OCI-LY1 (cell line): ENCODE measurements around the gene CHST15.

Source experiments
- H2AFZ ChIP-seq: fragments of 200-600 bp; sonication (generic), shearing (Covaris generic); 2 replicates; pipeline ENCODE4 v1.6.0; 2014; ENCODE audit warnings: antibody characterized with exemption, mild to moderate bottlenecking, low read length
- H3F3A ChIP-seq: fragments of 200-600 bp; sonication (generic), shearing (Covaris generic); 2 replicates; pipeline ENCODE4 v1.6.0; 2014; ENCODE audit warnings: mild to moderate bottlenecking, antibody characterized with exemption, low read length, moderate library complexity; ENCODE audit not compliant: insufficient read depth
- H3K27ac ChIP-seq: fragments of 200-600 bp; sonication (generic); 2 replicates; pipeline ENCODE4 v1.5.1; 2014; ENCODE audit warnings: low read length, mixed run types, mild to moderate bottlenecking, low read depth; ENCODE audit not compliant: poor library complexity, severe bottlenecking
- H3K27me3 ChIP-seq: fragments of 200-600 bp; sonication (generic); 2 replicates; pipeline ENCODE4 v1.6.0; 2014; ENCODE audit warnings: antibody characterized with exemption, mild to moderate bottlenecking, low read length, moderate library complexity; ENCODE audit not compliant: insufficient read depth
- H3K36me3 ChIP-seq: fragments of 200-600 bp; sonication (generic); 2 replicates; pipeline ENCODE4 v1.6.1; 2014; ENCODE audit warnings: mild to moderate bottlenecking, antibody characterized with exemption, low read length, moderate library complexity, mixed read lengths; ENCODE audit not compliant: insufficient read depth
- H3K4me1 ChIP-seq: fragments of 200-600 bp; sonication (generic); 2 replicates; pipeline ENCODE4 v1.5.1; 2014; ENCODE audit warnings: mild to moderate bottlenecking, low read length, moderate library complexity; ENCODE audit not compliant: insufficient read depth, severe bottlenecking
- H3K4me2 ChIP-seq: fragments of 200-600 bp; sonication (generic), shearing (Covaris generic); 2 replicates; pipeline ENCODE4 v1.6.1; 2014; ENCODE audit warnings: low read length
- H3K4me3 ChIP-seq: fragments of 200-600 bp; sonication (generic); 2 replicates; pipeline ENCODE4 v1.5.1; 2014; ENCODE audit warnings: low read length, low read depth, mild to moderate bottlenecking, mixed read lengths; ENCODE audit not compliant: poor library complexity, severe bottlenecking
- H3K79me2 ChIP-seq: fragments of 200-600 bp; shearing (Covaris generic); 2 replicates; pipeline ENCODE4 v1.6.1; 2016; ENCODE audit warnings: mixed run types, low read length, mixed read lengths; ENCODE audit not compliant: insufficient read depth
- H3K9ac ChIP-seq: fragments of 200-600 bp; sonication (generic), shearing (Covaris generic); 2 replicates; pipeline ENCODE4 v1.6.1; 2014; ENCODE audit warnings: mild to moderate bottlenecking, low read length, mixed read lengths
- H3K9me2 ChIP-seq: fragments of 200-600 bp; sonication (generic), shearing (Covaris generic); 2 replicates; pipeline ENCODE4 v1.6.1; 2014; ENCODE audit warnings: low read depth, mild to moderate bottlenecking, low read length, mixed read lengths
- H3K9me3 ChIP-seq: fragments of 200-600 bp; shearing (Covaris generic); 2 replicates; pipeline ENCODE4 v1.6.1; 2014; ENCODE audit warnings: low read length, mixed read lengths
- H4K20me1 ChIP-seq: fragments of 200-600 bp; sonication (generic), shearing (Covaris generic); 2 replicates; pipeline ENCODE4 v1.6.0; 2016; ENCODE audit warnings: mild to moderate bottlenecking, low read length; ENCODE audit not compliant: insufficient read depth
- CTCF ChIP-seq: fragments of 200-600 bp; sonication (generic), shearing (Covaris generic); IDR thresholded peaks from 2 replicates; pipeline ENCODE4 v1.5.1; 2017; ENCODE audit warnings: mild to moderate bottlenecking, antibody characterized with exemption, low read length, moderate library complexity, mixed read lengths
- EZH2 ChIP-seq: fragments of 200-600 bp; sonication (generic), shearing (Covaris generic); IDR thresholded peaks from 2 replicates; pipeline ENCODE4 v1.8.0; 2017; ENCODE audit warnings: borderline replicate concordance, mixed run types, mild to moderate bottlenecking, antibody characterized with exemption, low read length, moderate library complexity, mixed read lengths

The CHST15 gene

GRCh38 chr10:124109261-124109660 lies 15.9 kb upstream of the CHST15 start:
- Histone ChIP-seq H3K36me3 (0 out of 2 replicates have a peak, but pooled peaks cover 2% of the 10 kb centered on the region), H3K27ac (no peak overlapping the region), H3K4me2 (no peak overlapping the region), H3K9ac (no peak overlapping the region), H4K20me1 (no peaks in the 10 kb centered on the region), H3K4me1 (peaks cover 55% of the 10 kb centered on the region), H3K9me2 (no peaks in the 10 kb centered on the region), H3F3A (no peaks in the 10 kb centered on the region), H3K9me3 (no peaks in the 10 kb centered on the region), H3K79me2 (no peaks in the 10 kb centered on the region), H3K4me3 (no peak overlapping the region), H2AFZ (no peak overlapping the region), H3K27me3 (no peaks in the 10 kb centered on the region)
- TF ChIP-seq CTCF (no peak), EZH2 (no peak)

GRCh38 chr10:124107072-124107471 lies 13.7 kb upstream of the CHST15 start:
- H3K4me3 ChIP-seq = peak overlapping the region; percentile 54
- peak overlapping the region; percentile 85 for H3K4me2 ChIP-seq
- H2AFZ ChIP-seq = no peak overlapping the region

GRCh38 chr10:124106241-124106879 lies 13.0 kb upstream of the CHST15 start:
- H3K4me1 ChIP-seq = peaks cover 78% of the 10 kb centered on the region
- peak overlapping the region; percentile 98 for H3K27ac ChIP-seq
- peak overlapping the region; percentile 85 for H3K4me2 ChIP-seq
- TF ChIP-seq CTCF = no peak
- no peak for TF ChIP-seq EZH2
- no peaks in the 10 kb centered on the region for H3K9me3 ChIP-seq
- H4K20me1 ChIP-seq = no peaks in the 10 kb centered on the region
- no peaks in the 10 kb centered on the region for H3K9me2 ChIP-seq
- no peaks in the 10 kb centered on the region for H3F3A ChIP-seq
- peaks cover 6% of the 10 kb centered on the region; the same call in 1 of the 2 replicates for H3K36me3 ChIP-seq
- no peak overlapping the region for H2AFZ ChIP-seq
- H3K4me3 ChIP-seq = peak overlapping the region; percentile 54
- peak overlapping the region; percentile 76 for H3K9ac ChIP-seq
- H3K79me2 ChIP-seq = no peaks in the 10 kb centered on the region
- no peaks in the 10 kb centered on the region for H3K27me3 ChIP-seq

More at GRCh38 chr10:124107072-124107471, 13.7 kb upstream of the CHST15 start:
- Histone ChIP-seq H3K27ac (peak overlapping the region; percentile 98), H3K27me3 (no peaks in the 10 kb centered on the region), H3K4me1 (peaks cover 75% of the 10 kb centered on the region), H3K79me2 (no peaks in the 10 kb centered on the region), H3K9me2 (no peaks in the 10 kb centered on the region), H3K36me3 (0 out of 2 replicates have a peak, but pooled peaks cover 5% of the 10 kb centered on the region), H4K20me1 (no peaks in the 10 kb centered on the region), H3K9ac (peak overlapping the region; percentile 76), H3F3A (no peaks in the 10 kb centered on the region), H3K9me3 (no peaks in the 10 kb centered on the region)
- no peak for TF ChIP-seq EZH2
- no peak for TF ChIP-seq CTCF
